Keratinocyte (primary cell): ENCODE results near the gene FAM20C. TPM values are rescaled to one million over a fixed set of nuclear protein-coding genes. Genes with fewer than 3 reads are reported as not detected.

Experiments used
- DNase-seq: peaks from one replicate; pipeline ENCODE4 v3.0.0-alpha.2; 2011; ENCODE audit warnings: low read depth, missing footprints, low spot score
- FAIRE-seq: peaks from 2 replicates; lab custom pipeline; 2011; peaks lifted over from hg19 to GRCh38; lab: Jason Lieb, UNC
- H2AFZ ChIP-seq: 2 replicates; pipeline ENCODE4 v1.6.0; 2012; ENCODE audit warnings: low read length, control low read depth, inconsistent platforms; ENCODE audit not compliant: control insufficient read depth
- H3K27ac ChIP-seq: 2 replicates; pipeline ENCODE4 v1.5.1; 2011; ENCODE audit warnings: low read length; ENCODE audit not compliant: control insufficient read depth, insufficient read depth
- H3K27me3 ChIP-seq: 3 replicates; pipeline ENCODE4 v1.6.0; 2011; ENCODE audit warnings: low read length; ENCODE audit not compliant: control insufficient read depth, insufficient read depth; ENCODE audit errors: extremely low read depth
- H3K36me3 ChIP-seq, 2 experiments: 2 replicates in 1 of 2; 3 replicates in 1 of 2; pipeline ENCODE4 v1.5.1; 2011; ENCODE audit warnings: low read length in 2 of 2, mild to moderate bottlenecking in 1 of 2; ENCODE audit not compliant: control insufficient read depth in 2 of 2, insufficient read depth in 2 of 2; ENCODE audit errors: extremely low read depth in 1 of 2
- H3K4me1 ChIP-seq: 3 replicates; pipeline ENCODE4 v1.5.1; 2011; ENCODE audit warnings: low read length; ENCODE audit not compliant: control insufficient read depth, insufficient read depth; ENCODE audit errors: extremely low read depth
- H3K4me2 ChIP-seq: 3 replicates; pipeline ENCODE4 v1.6.0; 2011; ENCODE audit warnings: low read depth, low read length; ENCODE audit not compliant: control insufficient read depth, insufficient read depth; ENCODE audit errors: extremely low read depth
- H3K4me3 ChIP-seq, 3 experiments: fragments of 200-600 bp in 1 of 3; sonication (generic) in 1 of 3; 2 replicates in 2 of 3; 3 replicates in 1 of 3; pipeline ENCODE4 v1.5.1; 2011 to 2016; ENCODE audit warnings: low read length in 3 of 3, mild to moderate bottlenecking in 3 of 3, control low read depth in 2 of 3, inconsistent platforms in 1 of 3, low read depth in 1 of 3, mixed read lengths in 1 of 3, mixed run types in 1 of 3, moderate library complexity in 1 of 3; ENCODE audit not compliant: control insufficient read depth in 2 of 3, insufficient read depth in 2 of 3; ENCODE audit errors: extremely low read depth in 1 of 3
- H3K79me2 ChIP-seq: 2 replicates; pipeline ENCODE4 v1.6.0; 2012; ENCODE audit warnings: low read length; ENCODE audit not compliant: control insufficient read depth, insufficient read depth
- H3K9ac ChIP-seq: 3 replicates; pipeline ENCODE4 v1.6.0; 2011; ENCODE audit warnings: low read length; ENCODE audit not compliant: control insufficient read depth, insufficient read depth; ENCODE audit errors: extremely low read depth
- H3K9me1 ChIP-seq: 3 replicates; pipeline ENCODE4 v1.6.0; 2011; ENCODE audit warnings: low read length; ENCODE audit not compliant: control insufficient read depth, insufficient read depth; ENCODE audit errors: extremely low read depth
- H3K9me3 ChIP-seq: 2 replicates; pipeline ENCODE4 v1.5.1; 2012; ENCODE audit warnings: low read depth, low read length; ENCODE audit not compliant: control insufficient read depth
- H4K20me1 ChIP-seq: 3 replicates; pipeline ENCODE4 v1.6.0; 2011; ENCODE audit warnings: low read length; ENCODE audit not compliant: control insufficient read depth, insufficient read depth; ENCODE audit errors: extremely low read depth
- EZH2 ChIP-seq: IDR thresholded peaks from one replicate; pipeline ENCODE4 v1.6.1; 2012; ENCODE audit warnings: inconsistent platforms, mild to moderate bottlenecking, low read length, moderate library complexity
- dilution Hi-C: fragments of 300-500 bp; cut with MboI; formaldehyde crosslinking; loops from one replicate; pipeline ENCODE4 v1.7.0; 2020; ENCODE audit warnings: low sequenced_read_pairs; ENCODE audit not compliant: extremely low pct_ligation_motif_present
- polyA plus RNA-seq, 5 experiments: library from polyadenylated mRNA; depleted of rRNA in 3 of 5; stranded (reverse) in 3 of 5; stranded (forward) in 1 of 5; unstranded in 1 of 5; fragments of >200 nt; gene quantifications; 1 replicate in 1 of 5; 2 replicates in 3 of 5; 3 replicates in 1 of 5; pipeline versions ENCODE4 v1.2.1 to v1.2.3, GENCODE V29; 2011 to 2012; ENCODE audit warnings: missing spikeins in 2 of 5, low read depth in 1 of 5, low replicate concordance in 1 of 5
- TF ChIP-seq, protein P1 (sequence below), 3 experiments: IDR thresholded peaks in 1 of 3; conservative IDR thresholded peaks in 1 of 3; optimal IDR thresholded peaks in 1 of 3; 2 replicates in 2 of 3; 3 replicates in 1 of 3; pipeline versions ENCODE3 to v1.5.1; 2011; ENCODE audit warnings: low read length in 3 of 3, mild to moderate bottlenecking in 3 of 3, moderate library complexity in 2 of 3, control low read depth in 1 of 3, inconsistent platforms in 1 of 3; ENCODE audit not compliant: insufficient read depth in 2 of 3; ENCODE audit errors: extremely low read depth in 1 of 3

Gene FAM20C
- polyA plus RNA-seq, 1 donor (not counting 4 experiments of a cell fraction or from before 2014, with no cell fraction given): 3.8 TPM

DNA sequence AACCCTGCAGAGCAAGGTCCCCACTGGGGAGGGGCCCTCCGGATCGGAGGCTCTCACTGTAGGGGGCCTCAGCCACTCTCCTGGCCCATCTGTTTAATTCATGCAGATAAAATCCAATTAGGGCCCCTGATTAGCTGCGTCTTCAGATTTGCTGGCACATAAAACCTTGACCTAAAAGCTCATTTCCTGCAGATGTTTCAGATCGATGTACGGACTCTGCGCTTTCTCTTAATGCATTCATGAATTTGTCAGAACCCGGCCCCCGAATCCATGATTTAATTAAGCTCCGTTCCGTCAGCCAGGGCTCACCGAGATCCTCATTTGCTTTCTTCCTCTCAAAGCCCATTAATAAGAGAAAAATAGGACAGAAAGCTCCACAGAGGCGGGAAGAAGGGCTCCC is 57.6 kb downstream of the FAM20C start:
- Histone ChIP-seq H3K4me1 (no peaks in the 10 kb centered on the region), H2AFZ (no peak overlapping the region), H3K9ac (no peak overlapping the region), H4K20me1 (no peaks in the 10 kb centered on the region), H3K27me3 (no peaks in the 10 kb centered on the region), H3K27ac (no peak overlapping the region), H3K36me3 (peaks cover 0 to 6% of the 10 kb centered on the region in 2 experiments), H3K4me3 (no peak overlapping the region), H3K9me1 (no peaks in the 10 kb centered on the region), H3K9me3 (no peaks in the 10 kb centered on the region), H3K79me2 (no peaks in the 10 kb centered on the region), H3K4me2 (no peak overlapping the region)
- TF ChIP-seq EZH2: no peak
- TF ChIP-seq, protein P1, sequence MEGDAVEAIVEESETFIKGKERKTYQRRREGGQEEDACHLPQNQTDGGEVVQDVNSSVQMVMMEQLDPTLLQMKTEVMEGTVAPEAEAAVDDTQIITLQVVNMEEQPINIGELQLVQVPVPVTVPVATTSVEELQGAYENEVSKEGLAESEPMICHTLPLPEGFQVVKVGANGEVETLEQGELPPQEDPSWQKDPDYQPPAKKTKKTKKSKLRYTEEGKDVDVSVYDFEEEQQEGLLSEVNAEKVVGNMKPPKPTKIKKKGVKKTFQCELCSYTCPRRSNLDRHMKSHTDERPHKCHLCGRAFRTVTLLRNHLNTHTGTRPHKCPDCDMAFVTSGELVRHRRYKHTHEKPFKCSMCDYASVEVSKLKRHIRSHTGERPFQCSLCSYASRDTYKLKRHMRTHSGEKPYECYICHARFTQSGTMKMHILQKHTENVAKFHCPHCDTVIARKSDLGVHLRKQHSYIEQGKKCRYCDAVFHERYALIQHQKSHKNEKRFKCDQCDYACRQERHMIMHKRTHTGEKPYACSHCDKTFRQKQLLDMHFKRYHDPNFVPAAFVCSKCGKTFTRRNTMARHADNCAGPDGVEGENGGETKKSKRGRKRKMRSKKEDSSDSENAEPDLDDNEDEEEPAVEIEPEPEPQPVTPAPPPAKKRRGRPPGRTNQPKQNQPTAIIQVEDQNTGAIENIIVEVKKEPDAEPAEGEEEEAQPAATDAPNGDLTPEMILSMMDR (optimal IDR thresholded peaks at IDR 0.05 in 1 of 3, IDR thresholded peaks at IDR 0.05 in 1 of 3, conservative IDR thresholded peaks at IDR 0.05 in 1 of 3; ENCODE audit: extremely low read depth in 1 of 3, insufficient read depth in 2 of 3, low read length in 3 of 3): no peak
- dilution Hi-C loops: no loop called here
- no peak for FAIRE-seq
- DNase-seq: no peak

DNA sequence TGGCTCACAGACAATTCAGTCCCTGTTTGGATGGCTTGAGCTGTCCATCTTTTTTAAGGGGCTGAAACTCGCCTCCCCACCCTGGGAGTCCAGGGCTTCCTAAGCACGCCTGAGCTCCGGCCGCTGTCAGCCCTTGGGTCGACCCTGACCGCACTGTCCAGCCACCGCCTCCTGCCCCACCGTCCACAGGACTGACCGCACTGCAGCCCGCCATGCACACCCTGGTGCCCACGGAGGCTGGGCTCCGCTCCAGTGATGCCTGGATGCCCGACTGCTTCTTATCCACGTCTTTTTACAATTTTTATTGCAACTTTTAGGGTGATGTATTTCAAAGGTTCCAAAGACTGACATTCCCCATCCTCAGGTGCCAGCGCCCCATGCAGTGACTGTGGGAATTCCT is 58.2 kb downstream of the FAM20C start:
- H2AFZ ChIP-seq: no peak overlapping the region
- no peaks in the 10 kb centered on the region for H4K20me1 ChIP-seq
- no peak overlapping the region for H3K9ac ChIP-seq
- H3K4me1 ChIP-seq: no peaks in the 10 kb centered on the region
- no peak for TF ChIP-seq EZH2
- TF ChIP-seq, protein P1 (optimal IDR thresholded peaks at IDR 0.05 in 1 of 3, IDR thresholded peaks at IDR 0.05 in 1 of 3, conservative IDR thresholded peaks at IDR 0.05 in 1 of 3; ENCODE audit: extremely low read depth in 1 of 3, insufficient read depth in 2 of 3, low read length in 3 of 3): no peak
- H3K4me3 ChIP-seq: no peak overlapping the region
- H3K27ac ChIP-seq: no peak overlapping the region
- H3K9me1 ChIP-seq: no peaks in the 10 kb centered on the region
- FAIRE-seq (no peak), DNase-seq (no peak)
- H3K79me2 ChIP-seq: no peaks in the 10 kb centered on the region
- dilution Hi-C loops: no loop called here
- no peaks in the 10 kb centered on the region for H3K9me3 ChIP-seq
- H3K27me3 ChIP-seq: no peaks in the 10 kb centered on the region
- H3K36me3 ChIP-seq: peaks cover 0 to 6% of the 10 kb centered on the region in 2 experiments
- no peak overlapping the region for H3K4me2 ChIP-seq
